ENCODE measurements around the gene DNAH1.
A peak's percentile ranks its signal among the peaks of the same experiment; 100 is the strongest.

DNAH1 gene

GRCh38 chr3:52405601-52406110, 89.5 kb downstream of the DNAH1 start:
- Mint-ChIP-seq H3K36me3 (peaks cover 24% of the 10 kb centered on the region), H3K4me3 (no peak overlapping the region), H3K9me3 (no peaks in the 10 kb centered on the region), H3K27me3 (no peaks in the 10 kb centered on the region), H3K27ac (no peak overlapping the region), H3K4me1 (peaks cover 15% of the 10 kb centered on the region)
- no peak for DNase-seq (ENCODE audit: low spot score in 2 of 2)
- no peak for ATAC-seq (ENCODE audit: low read depth)

DNA sequence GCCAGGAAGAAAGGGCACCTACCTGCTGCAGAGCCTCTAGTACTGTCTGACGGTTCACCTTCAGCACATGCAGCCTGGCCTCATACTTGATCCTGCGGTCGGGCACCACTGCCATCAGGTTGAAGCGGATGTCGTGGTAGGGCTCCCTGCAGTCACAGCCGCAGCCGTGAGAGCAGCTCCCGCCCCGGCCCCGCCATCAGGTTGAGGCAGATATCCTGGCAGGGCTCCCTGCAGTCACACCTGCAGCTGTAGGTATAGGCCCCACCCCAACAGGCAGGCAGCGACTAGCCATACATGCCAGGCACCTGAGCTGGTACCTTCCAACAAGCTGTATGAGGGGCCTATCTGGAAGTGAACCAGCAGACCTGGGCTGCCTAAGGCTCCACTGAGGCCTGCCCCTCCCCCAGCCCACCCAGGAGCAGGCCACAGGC, 90.1 kb downstream of the DNAH1 start:
- Mint-ChIP-seq H3K9me3 (no peaks in the 10 kb centered on the region), H3K4me1 (peaks cover 19% of the 10 kb centered on the region), H3K27ac (no peak overlapping the region), H3K36me3 (peaks cover 24% of the 10 kb centered on the region), H3K27me3 (no peaks in the 10 kb centered on the region), H3K4me3 (no peak overlapping the region)
- no peak for ATAC-seq (ENCODE audit: low read depth)
- DNase-seq (ENCODE audit: low spot score in 2 of 2): no peak

DNA sequence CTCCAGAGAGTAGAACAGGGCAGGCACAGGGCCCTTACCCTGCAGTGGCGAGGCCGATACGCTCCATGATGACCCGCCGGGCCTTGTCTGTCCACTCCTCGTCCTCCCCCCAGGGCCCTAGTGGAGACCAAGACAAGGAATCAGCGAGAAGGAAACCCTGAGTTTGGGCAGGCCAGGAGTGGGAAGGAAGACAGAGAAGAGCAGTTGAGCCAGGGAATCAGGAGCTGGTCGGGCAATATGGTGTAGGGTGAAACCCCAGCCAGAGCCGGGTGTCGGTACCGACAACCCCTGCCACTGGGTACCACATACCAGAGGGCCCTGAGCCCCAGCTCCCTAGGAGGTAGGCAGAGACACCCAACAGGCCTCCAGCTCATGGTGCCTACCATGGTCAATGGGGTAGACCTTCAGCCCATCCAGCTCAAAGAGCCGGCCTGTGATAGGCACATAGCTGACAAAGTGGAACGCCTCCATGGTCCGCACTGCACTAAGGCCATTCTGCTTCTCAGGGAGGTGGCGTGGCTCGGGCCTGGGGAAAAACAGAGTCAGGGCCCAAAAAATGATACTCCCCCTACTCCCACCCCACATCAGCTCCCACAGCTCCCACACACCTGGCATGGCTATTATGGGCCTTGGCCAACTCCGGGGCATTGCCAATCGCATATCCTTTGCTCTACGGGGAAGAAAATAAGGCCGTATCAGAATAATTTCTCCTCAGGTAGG, 90.8 kb downstream of the DNAH1 start:
- no peak overlapping the region for H3K27ac Mint-ChIP-seq
- DNase-seq (ENCODE audit: low spot score in 2 of 2) (no peak), ATAC-seq (ENCODE audit: low read depth) (no peak)
- H3K9me3 Mint-ChIP-seq: no peaks in the 10 kb centered on the region
- H3K4me1 Mint-ChIP-seq: peaks cover 25% of the 10 kb centered on the region
- no peak overlapping the region for H3K4me3 Mint-ChIP-seq
- peaks cover 20% of the 10 kb centered on the region for H3K36me3 Mint-ChIP-seq
- H3K27me3 Mint-ChIP-seq: no peaks in the 10 kb centered on the region

GRCh38 chr3:52407779-52408178, 91.7 kb downstream of the DNAH1 start:
- Mint-ChIP-seq H3K4me3 (peak overlapping the region; percentile 50), H3K27ac (no peak overlapping the region), H3K27me3 (no peaks in the 10 kb centered on the region), H3K4me1 (peaks cover 30% of the 10 kb centered on the region), H3K36me3 (peaks cover 17% of the 10 kb centered on the region), H3K9me3 (no peaks in the 10 kb centered on the region)
- DNase-seq (ENCODE audit: low spot score in 2 of 2) (no peak), ATAC-seq (ENCODE audit: low read depth) (no peak)

GRCh38 chr3:52408466-52408865, 92.3 kb downstream of the DNAH1 start:
- H3K27me3 Mint-ChIP-seq: no peaks in the 10 kb centered on the region
- peak overlapping the region; percentile 21 for H3K27ac Mint-ChIP-seq
- no peak for ATAC-seq (ENCODE audit: low read depth)
- peaks cover 12% of the 10 kb centered on the region for H3K36me3 Mint-ChIP-seq
- H3K4me3 Mint-ChIP-seq: peak overlapping the region; percentile 96
- H3K4me1 Mint-ChIP-seq: peaks cover 31% of the 10 kb centered on the region
- H3K9me3 Mint-ChIP-seq: no peaks in the 10 kb centered on the region
- DNase-seq (ENCODE audit: low spot score in 2 of 2): no peak

DNA sequence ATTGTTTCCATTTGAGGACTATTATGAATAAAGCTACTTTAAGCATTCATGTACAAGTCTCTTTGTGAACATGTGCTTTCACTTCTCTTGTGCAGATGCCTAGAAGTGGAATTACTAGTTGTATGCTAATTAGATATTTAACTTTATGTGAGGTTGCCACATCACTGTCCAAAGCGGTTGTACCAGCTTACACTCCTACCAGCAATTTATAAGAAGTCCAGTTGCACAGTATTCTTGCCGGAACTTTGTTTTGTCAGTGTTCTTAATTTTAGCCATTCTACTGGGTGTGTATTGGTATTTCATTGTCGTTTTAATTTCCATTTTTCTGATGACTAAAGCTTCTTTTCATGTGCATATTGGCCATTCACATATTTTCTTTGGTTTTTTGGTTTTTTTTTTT, 99.7 kb downstream of the DNAH1 start:
- H3K4me3 Mint-ChIP-seq: no peak overlapping the region
- H3K27ac Mint-ChIP-seq: no peak overlapping the region
- H3K9me3 Mint-ChIP-seq: no peaks in the 10 kb centered on the region
- no peaks in the 10 kb centered on the region for H3K27me3 Mint-ChIP-seq
- H3K36me3 Mint-ChIP-seq: peaks cover 5% of the 10 kb centered on the region
- no peak for ATAC-seq (ENCODE audit: low read depth)
- no peak for DNase-seq (ENCODE audit: low spot score in 2 of 2)
- peaks cover 19% of the 10 kb centered on the region for H3K4me1 Mint-ChIP-seq

- DNase-seq (ENCODE audit: low spot score in 2 of 2): no peak
- no peak overlapping the region for H3K4me3 Mint-ChIP-seq
- no peaks in the 10 kb centered on the region for H3K9me3 Mint-ChIP-seq
- no peak overlapping the region for H3K27ac Mint-ChIP-seq
- H3K36me3 Mint-ChIP-seq: peaks cover 2% of the 10 kb centered on the region
- no peaks in the 10 kb centered on the region for H3K27me3 Mint-ChIP-seq
- no peaks in the 10 kb centered on the region for H3K4me1 Mint-ChIP-seq
- no peak for ATAC-seq (ENCODE audit: low read depth)
Measured at GRCh38 chr3:52420388-52420787, 104.3 kb downstream of the DNAH1 start.

DNA sequence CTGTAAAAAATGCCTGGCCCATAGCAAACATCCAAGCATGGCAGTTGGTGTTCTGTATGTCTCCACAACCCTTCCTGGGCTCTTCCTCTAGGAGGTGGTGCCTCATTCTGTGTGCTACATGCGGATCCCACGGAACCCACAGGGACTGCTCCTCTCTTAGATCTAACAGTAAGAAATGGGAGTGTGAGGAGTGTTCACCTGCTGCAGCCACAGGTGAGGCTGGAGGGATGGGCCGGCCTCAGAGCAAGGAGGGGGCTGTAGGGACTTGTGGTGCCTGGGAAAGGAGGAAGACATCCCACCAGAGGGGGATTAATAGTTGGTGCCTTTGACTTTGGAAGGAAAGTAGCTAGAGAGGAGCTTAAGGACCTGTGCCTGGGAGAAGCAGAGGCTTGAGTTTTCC, 106.5 kb downstream of the DNAH1 start:
- no peaks in the 10 kb centered on the region for H3K9me3 Mint-ChIP-seq
- H3K4me3 Mint-ChIP-seq: no peak overlapping the region
- no peaks in the 10 kb centered on the region for H3K4me1 Mint-ChIP-seq
- ATAC-seq (ENCODE audit: low read depth): no peak
- no peak for DNase-seq (ENCODE audit: low spot score in 2 of 2)
- no peaks in the 10 kb centered on the region for H3K27me3 Mint-ChIP-seq
- H3K27ac Mint-ChIP-seq: no peak overlapping the region
- H3K36me3 Mint-ChIP-seq: peaks cover 2% of the 10 kb centered on the region

DNA sequence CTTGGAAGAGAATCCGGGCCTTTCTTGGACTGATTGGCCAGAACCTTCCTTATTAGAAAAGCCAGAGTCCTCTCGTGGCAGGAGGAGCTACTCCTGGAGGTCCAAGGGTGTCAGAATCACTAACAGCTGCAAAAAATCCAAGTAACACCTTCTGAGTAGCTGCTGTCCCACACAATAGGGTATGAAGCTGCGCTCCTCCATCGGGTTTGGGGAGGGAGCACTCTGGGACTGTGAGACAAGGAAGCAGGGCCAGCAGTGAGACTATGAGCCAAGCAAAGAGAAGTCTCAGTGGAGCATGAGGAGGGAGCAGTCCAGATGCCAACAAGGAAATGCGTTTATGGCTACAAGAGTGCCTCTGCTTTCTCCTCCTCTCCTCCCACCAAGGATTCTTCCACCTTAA, 107.1 kb downstream of the DNAH1 start:
- H3K27ac Mint-ChIP-seq: no peak overlapping the region
- DNase-seq (ENCODE audit: low spot score in 2 of 2): no peak
- no peak overlapping the region for H3K4me3 Mint-ChIP-seq
- H3K4me1 Mint-ChIP-seq: no peaks in the 10 kb centered on the region
- no peak for ATAC-seq (ENCODE audit: low read depth)
- H3K9me3 Mint-ChIP-seq: no peaks in the 10 kb centered on the region
- H3K27me3 Mint-ChIP-seq: no peaks in the 10 kb centered on the region
- peaks cover 2% of the 10 kb centered on the region for H3K36me3 Mint-ChIP-seq

DNA sequence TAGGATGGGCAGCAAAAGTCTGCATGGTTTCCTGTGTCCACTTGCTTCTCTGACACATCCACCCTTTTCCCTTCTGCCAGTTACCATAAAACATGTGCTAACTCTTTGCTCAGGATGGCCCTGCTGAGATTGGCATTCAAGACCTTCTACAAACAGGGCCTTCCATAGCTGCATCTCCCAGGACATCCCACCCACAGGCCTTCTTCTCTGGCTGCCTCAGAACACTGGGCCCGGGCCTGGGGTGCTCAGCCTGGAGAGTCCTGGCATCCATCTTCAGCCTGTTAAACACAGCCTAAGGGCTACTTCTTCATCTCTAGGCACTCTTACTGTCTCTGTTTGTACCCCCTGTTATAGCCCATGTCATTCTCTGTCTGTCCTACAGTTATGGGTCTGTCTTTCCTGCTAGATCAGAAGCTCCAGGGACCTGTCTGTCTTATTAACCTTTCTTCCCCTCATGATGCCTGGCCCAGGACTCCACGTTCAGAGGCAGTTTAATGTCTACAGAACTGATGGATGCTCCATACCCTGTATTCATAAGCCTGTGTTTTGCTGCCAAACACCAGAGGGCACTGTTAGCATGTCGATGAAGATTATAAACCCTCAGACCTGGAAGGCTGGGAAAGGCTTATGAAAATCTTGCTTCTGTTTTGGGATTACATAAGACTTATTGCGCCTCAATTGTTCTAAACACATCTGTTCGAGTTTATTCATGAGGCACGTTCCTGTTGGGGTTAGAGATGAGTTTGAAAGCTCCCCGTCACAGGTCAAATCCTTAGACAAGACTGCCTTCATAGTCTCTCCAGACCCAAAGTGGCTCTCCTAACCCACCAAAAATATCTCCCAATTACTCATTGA, 112.3 kb downstream of the DNAH1 start:
- DNase-seq (ENCODE audit: low spot score in 2 of 2): peak in 1 of 2 donors; percentile 29
- H3K27me3 Mint-ChIP-seq: peaks cover 3% of the 10 kb centered on the region
- no peak overlapping the region for H3K4me3 Mint-ChIP-seq
- peaks cover 4% of the 10 kb centered on the region for H3K4me1 Mint-ChIP-seq
- no peaks in the 10 kb centered on the region for H3K36me3 Mint-ChIP-seq
- H3K9me3 Mint-ChIP-seq: no peaks in the 10 kb centered on the region
- H3K27ac Mint-ChIP-seq: no peak overlapping the region
- peak; percentile 74 for ATAC-seq (ENCODE audit: low read depth)

DNA sequence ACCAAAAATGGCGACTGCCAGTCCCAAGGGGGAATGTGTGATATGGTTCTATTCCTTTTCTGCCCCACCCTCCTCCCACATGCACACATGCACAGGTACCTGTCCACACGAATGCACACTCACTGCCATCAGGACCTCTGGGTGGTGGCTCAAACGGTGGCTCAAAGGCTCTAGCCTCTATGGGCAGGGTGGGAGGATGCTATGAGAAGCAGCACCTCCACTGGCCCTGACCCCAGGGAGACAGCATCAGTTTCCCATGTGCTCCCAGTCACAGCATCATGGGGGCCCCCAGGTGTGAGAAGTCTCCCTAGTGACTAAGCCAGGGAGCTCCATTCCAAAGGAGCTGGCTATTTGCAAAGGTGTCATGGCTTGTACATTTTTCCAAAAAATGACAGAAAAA, 112.9 kb downstream of the DNAH1 start:
- H3K9me3 Mint-ChIP-seq: no peaks in the 10 kb centered on the region
- no peak overlapping the region for H3K4me3 Mint-ChIP-seq
- H3K27ac Mint-ChIP-seq: no peak overlapping the region
- no peak for DNase-seq (ENCODE audit: low spot score in 2 of 2)
- no peaks in the 10 kb centered on the region for H3K36me3 Mint-ChIP-seq
- H3K27me3 Mint-ChIP-seq: peaks cover 3% of the 10 kb centered on the region
- H3K4me1 Mint-ChIP-seq: peaks cover 6% of the 10 kb centered on the region
- ATAC-seq (ENCODE audit: low read depth): no peak

GRCh38 chr3:52429779-52430415, 113.8 kb downstream of the DNAH1 start:
- Mint-ChIP-seq H3K4me1 (peaks cover 6% of the 10 kb centered on the region), H3K9me3 (no peaks in the 10 kb centered on the region), H3K36me3 (no peaks in the 10 kb centered on the region), H3K4me3 (no peak overlapping the region), H3K27ac (no peak overlapping the region), H3K27me3 (peaks cover 3% of the 10 kb centered on the region)
- ATAC-seq (ENCODE audit: low read depth): no peak
- no peak for DNase-seq (ENCODE audit: low spot score in 2 of 2)

GRCh38 chr3:52430416-52430810, 114.3 kb downstream of the DNAH1 start:
- DNase-seq (ENCODE audit: low spot score in 2 of 2) (no peak), ATAC-seq (ENCODE audit: low read depth) (no peak)
- Mint-ChIP-seq H3K36me3 (no peaks in the 10 kb centered on the region), H3K9me3 (no peaks in the 10 kb centered on the region), H3K4me3 (no peak overlapping the region), H3K4me1 (peaks cover 6% of the 10 kb centered on the region), H3K27ac (no peak overlapping the region), H3K27me3 (peaks cover 3% of the 10 kb centered on the region)

Data from memory B cell (primary cell).